ENCODE results near the gene CLIC4.
"Not testable (repeated sequence)": the region's sequence is repeated elsewhere in the genome, so short reads cannot be mapped to it uniquely, and the experiment has no call there.

Gene CLIC4

GRCh38 chr1:24720152-24720551 is 25.1 kb upstream of the CLIC4 start:
- no peak for DNase-seq

DNA sequence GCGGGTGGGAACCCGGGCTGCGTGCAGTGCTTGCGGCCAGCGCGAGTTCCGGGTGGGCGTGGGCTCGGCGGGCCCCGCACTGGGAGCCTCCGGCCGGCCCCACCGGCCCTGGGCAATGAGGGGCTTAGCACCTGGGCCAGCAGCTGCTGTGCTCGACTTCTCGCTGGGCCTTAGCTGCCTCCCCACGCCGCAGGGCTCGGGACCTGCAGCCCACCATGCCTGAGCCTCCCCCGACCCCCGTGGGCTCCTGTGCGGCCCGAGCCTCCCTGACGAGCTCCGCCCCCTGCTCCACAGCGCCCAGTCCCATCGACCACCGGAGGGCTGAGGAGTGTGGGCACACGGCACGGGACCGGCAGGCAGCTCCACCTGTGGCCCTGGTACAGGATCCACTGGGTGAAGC is 23.7 kb upstream of the CLIC4 start:
- no peak for DNase-seq

DNA sequence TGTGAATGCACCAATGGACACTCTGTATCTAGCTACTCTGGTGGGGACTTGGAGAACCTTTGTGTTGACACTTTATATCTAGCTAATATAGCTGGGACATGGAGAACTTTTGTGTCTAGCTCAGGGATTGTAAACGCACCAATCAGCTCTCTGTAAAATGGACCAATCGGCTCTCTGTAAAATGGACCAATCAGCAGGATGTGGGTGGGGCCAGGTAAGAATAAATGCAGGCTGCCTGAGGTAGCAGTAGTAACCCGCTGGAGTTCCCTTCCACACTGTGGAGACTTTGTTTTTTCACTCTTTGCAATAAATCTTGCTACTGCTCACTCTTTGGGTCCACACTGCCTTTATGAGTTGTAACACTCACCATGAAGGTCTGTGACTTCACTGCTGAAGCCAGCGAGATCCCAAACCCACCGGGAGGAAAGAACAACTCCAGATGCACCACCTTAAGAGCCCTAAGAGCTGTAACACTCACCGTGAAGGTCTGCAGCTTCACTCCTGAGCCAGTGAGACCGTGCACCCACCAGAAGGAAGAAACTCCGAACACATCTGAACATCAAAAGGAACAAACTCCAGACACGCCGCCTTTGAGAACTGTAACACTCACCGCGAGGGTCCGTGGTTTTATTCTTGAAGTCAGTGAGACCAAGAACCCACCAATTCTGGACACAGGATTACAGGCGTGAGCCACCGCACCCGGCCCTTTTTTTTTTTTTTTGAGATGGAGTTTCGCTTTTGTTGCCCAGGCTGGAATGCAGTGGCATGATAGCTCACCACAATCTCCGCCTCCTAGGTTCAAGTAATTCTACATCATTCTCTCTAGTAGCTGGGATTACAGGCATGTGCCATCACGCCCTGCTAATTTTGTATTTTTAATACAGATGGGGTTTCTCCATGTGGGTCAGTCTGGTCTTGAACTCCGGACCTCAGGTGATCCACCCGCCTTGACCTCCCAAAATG is 22.9 kb upstream of the CLIC4 start:
- DNase-seq = not testable (repeated sequence)

DNA sequence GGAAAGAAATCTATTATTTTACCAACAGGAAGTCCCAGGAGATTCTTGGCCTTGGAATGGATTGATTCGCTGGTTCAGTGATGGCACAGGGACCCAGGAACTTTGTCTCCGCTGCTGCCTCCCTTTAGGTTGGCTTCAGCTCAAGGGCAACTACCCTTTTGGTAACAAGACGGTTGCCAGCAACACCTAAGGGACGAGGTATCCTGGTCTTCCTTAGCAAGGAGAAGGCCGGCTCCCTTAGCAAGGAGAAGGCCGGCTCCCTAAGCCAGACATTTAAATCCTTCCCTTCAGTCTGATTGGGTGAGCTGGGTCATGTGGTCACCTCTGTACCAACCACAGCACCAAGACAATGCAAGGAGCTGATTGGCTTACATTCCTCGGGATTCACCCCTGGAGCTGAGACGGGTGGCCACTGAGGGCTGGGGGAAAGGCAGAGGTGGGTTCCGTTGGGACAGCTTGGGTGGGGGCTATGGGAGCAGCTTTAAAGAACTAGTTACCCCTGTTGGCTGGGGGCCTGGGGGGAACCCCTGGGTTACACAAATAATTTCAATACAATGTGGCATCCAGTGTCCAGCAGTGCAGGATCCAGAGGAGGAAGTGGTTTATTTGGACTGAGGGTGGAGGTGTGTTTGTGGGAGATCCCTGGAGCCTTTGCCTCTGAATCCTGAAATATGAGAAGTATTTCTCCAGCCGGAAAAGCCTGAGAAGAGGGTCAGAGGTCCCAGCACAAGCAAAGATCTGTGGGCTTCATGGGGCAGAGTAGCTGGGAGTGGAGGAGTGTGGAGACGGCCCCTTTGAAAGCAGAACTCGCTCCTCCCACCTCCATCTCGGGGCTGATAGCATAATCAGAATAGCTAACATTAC is 20.7 kb upstream of the CLIC4 start:
- DNase-seq = no peak

GRCh38 chr1:24725209-24725651 is 20.0 kb upstream of the CLIC4 start:
- DNase-seq = no peak

DNA sequence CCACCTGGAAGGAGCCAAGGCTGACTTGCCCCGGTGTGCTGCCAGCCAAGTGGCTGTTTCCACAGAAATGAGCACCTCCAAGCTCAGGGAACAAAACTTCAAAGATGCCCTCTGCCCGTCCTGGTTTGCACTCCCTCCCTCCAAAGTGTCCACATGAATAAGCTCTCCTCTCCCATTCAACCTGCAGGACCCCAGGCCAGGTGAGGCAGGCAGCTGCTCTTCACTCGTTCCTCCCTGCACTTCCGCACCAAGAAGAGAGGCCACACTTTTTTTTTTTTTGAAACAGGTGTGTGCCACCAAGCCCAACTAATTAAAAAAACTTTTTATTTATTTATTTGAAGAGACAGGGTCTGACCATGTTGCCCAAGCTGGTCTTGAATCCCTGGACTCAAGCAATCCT is 18.5 kb upstream of the CLIC4 start:
- no peak for DNase-seq

DNA sequence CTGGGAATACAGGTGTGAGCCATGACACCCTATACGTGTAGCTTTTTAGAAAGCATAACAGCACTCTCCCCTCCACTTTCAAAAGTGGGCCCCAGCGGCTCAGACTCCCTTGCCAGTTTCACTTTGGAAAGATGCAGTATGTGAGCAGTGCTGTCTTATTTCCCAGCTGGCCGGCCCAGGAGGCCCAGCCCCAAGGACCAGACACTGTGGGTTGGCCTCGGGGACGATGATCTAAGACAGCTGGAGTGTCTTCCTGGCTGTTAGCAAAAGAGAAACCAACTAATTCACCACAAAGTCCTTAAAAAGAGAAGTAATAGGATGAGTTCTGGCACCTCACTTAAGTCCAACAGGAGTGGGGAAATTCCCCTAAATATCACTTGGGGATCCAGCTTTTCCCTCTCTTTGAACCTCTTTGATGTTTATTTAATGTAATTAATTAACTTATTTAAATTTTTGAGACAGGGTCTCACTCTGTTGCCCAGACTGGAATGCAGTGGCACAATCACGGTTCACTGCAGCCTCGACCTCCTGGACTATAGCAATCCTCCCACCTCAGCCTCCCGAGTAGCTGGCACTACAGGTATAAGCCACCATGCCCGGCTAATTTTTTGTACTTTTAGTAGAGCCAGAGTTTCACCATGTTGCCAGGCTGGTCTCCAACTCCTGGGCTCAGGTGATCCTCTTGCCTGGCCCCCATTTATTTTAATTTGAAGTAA is 17.6 kb upstream of the CLIC4 start:
- no peak for DNase-seq

DNA sequence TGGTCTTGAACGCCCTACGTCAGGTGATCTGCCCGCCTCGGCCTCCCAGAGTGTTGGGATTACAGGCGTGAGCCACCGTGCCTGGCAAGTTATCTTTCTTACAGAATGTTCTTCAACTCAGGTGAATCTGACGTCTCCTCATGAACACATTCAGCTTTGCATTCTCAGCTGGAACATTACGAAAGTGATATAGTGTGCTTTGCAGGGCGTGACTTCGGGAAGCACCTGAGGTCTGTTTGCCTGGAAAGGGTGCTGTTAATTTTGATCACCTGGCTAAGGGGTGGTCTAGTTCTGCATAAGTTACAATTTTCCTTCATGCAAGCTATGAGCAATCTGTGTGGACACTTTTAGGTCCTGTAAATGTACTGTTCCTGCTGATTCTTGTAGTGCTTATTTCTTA is 16.3 kb upstream of the CLIC4 start:
- no peak for DNase-seq

GRCh38 chr1:24732186-24732885 is 12.9 kb upstream of the CLIC4 start:
- DNase-seq = no peak

DNA sequence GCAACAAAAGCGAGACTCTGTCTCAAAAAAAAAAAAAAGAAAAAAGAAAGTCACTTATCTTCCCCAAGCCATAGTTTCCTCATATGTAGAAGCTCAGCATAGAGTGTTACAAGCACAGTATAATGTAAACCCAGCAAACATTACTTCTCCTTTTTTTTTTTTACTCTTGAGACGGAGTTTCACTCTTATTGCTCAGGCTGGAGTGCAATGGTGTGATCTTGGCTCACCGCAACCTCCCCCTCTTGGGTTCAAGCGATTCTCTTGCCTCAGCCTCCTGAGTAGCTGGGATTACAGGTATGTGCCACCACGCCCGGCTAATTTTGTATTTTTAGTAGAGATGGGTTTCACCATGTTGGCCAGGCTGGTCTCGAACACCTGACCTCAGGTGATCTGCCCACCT is 11.9 kb upstream of the CLIC4 start:
- not testable (repeated sequence) for DNase-seq

- DNase-seq = no peak
Measured at GRCh38 chr1:24735156-24735508, 10.1 kb upstream of the CLIC4 start.

GRCh38 chr1:24735509-24736375 is 9.5 kb upstream of the CLIC4 start:
- DNase-seq = peak; percentile 10

GRCh38 chr1:24737368-24738117 is 7.7 kb upstream of the CLIC4 start:
- DNase-seq = no peak

- no peak for DNase-seq
Measured at GRCh38 chr1:24739241-24739640, 6.0 kb upstream of the CLIC4 start.

GRCh38 chr1:24742090-24742938 is 2.9 kb upstream of the CLIC4 start:
- DNase-seq = no peak

DNA sequence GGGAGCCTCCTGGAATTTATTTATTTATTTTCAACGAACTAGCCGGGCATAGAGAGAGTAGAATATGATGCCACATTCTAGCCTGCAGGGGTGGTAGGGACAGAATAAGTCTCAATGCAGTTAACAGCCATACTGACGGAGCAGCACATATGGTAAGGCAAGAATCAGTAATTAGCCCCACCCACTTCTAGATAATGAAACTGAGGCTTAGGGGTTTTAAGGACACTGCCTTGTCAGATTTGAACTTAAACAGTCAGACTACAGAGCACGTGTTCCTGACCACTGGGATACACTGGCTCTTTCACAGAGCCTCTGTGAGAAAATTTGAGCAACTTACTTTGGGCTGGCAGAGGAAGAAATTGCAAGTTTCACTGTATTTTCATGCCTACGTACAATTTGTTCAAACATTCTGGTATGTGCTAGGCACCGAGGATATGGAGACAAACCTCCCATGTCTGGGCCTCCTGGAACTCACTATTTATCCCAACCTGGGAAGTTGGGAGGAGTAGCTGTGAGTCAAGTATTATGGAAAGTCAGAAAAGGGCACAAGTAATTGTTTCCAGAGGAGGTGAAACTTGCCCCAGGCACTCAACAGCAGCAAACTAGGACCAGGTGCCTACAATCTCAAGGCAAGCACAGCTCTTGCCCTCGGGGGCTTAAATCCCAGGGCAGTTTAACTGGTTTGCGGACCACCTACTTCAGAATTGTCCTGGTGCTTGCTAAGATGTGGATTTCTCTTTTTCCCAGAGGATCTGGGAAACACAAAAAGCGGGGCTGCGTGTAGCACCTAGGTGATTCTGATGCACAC is 1.6 kb upstream of the CLIC4 start:
- DNase-seq = no peak

GRCh38 chr1:24745711-24746413 is 615 bp downstream of the CLIC4 start:
- peak; percentile 13 for DNase-seq

Data from NCI-H2171 (cell line).